NCI-H1092 (cell line): ENCODE results near the gene BIRC7.

Experiments used
- DNase-seq: peaks from one replicate; lab custom pipeline; 2025; lab: John Stamatoyannopoulos, UW

BIRC7 gene

GRCh38 chr20:63265891-63266515 lies 30.3 kb downstream of the BIRC7 start:
- DNase-seq, result no peak

GRCh38 chr20:63267691-63268090 lies 32.0 kb downstream of the BIRC7 start:
- DNase-seq, result no peak

- DNase-seq, result no peak
Observed at GRCh38 chr20:63268256-63268655, 32.6 kb downstream of the BIRC7 start.

- no peak for DNase-seq
Observed at GRCh38 chr20:63268671-63269439, 33.1 kb downstream of the BIRC7 start.

- no peak for DNase-seq
Observed at GRCh38 chr20:63269724-63270123, 34.0 kb downstream of the BIRC7 start.

DNA sequence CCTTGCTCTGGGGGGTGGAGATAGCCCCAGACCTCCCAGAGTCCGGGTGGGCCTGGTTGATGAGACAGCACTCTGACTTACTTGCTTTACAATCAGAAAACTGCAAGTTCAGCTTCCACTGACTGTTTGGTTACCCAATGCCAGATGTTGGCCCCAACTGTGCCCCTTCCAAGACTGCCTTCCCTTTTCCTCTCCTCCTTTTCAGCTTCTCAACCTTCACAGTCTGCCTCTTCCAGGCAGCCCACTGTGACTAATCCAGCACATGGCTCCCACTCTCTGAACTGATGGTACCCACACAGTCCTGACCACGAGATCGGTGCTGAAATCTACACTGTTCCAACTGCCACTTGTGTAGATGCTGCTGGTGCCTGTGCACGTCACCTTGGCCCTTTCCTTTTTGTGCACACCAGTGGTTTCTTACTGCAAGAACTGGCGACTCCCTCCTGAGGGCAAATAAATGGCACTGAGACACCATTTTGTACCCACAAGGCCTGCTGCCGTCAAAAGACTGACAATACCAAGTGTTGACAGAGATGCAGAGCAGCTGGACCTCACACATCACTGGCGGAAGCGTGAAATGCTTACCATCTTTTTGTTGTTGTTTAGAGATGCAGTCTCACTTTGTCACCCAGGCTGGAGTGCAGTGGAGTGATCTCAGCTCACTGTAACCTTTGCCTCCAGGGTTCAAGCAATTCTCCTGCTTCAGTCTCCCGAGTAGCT lies 35.1 kb downstream of the BIRC7 start:
- no peak for DNase-seq

GRCh38 chr20:63272105-63273058 lies 36.7 kb downstream of the BIRC7 start, which contains the start of gene ARFGAP1:
Gene ARFGAP1 (plus strand): TSS chr20:63272813. CDS start chr20:63275581, 2,768 bp downstream.
- DNase-seq, result peak; percentile 85

DNA sequence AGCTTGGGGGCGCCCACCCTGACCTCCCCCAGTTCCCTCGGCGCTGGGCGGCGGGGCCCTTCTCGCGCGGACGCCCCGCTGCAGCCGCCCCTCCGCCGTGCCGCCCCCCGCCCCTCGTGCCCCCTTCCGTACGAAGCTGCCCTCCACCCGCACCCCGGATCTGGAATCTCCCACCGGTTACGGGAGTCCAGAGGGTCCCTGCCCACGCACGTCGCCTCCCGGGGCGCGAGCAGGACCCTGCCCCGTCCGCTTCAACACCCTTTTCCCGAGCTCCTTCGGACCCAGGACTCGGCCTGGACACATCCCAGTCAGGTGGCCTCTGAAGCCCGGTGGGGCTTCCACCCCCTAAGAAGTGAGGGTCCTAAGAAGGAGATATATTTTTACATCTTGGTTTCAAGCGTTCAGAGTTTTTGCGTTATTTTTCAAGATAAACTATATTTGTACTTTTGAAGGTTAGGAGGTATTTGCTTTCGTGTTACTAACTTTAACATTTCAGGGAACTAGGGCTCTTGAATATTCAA lies 37.4 kb downstream of the BIRC7 start:
- DNase-seq, result no peak

GRCh38 chr20:63273635-63274380 lies 38.1 kb downstream of the BIRC7 start:
- DNase-seq, result no peak

GRCh38 chr20:63274381-63275228 lies 38.9 kb downstream of the BIRC7 start:
- DNase-seq, result no peak

- DNase-seq, result no peak
Observed at GRCh38 chr20:63275825-63276224, 40.1 kb downstream of the BIRC7 start.

DNA sequence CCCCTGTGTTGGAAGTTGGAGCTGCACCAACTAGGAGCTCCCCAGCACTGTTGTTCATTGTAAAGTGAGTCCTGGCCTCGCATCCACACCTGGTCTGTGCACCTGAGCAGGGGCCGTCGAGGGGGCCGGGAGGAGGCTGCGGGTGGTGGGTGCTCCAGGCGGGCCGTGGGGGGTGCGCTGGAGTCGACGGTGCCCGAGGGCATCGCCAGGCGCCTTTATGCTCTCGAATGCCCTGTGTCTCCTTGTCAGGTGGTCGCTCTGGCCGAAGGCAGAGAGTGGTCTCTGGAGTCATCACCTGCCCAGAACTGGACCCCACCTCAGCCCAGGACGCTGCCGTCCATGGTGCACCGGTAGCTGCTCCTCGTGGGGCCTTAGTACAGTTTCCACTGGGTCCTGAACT lies 41.3 kb downstream of the BIRC7 start:
- no peak for DNase-seq

GRCh38 chr20:63277466-63278272 lies 42.0 kb downstream of the BIRC7 start:
- DNase-seq, result no peak

- DNase-seq, result no peak
Observed at GRCh38 chr20:63278661-63279060, 43.0 kb downstream of the BIRC7 start.

DNA sequence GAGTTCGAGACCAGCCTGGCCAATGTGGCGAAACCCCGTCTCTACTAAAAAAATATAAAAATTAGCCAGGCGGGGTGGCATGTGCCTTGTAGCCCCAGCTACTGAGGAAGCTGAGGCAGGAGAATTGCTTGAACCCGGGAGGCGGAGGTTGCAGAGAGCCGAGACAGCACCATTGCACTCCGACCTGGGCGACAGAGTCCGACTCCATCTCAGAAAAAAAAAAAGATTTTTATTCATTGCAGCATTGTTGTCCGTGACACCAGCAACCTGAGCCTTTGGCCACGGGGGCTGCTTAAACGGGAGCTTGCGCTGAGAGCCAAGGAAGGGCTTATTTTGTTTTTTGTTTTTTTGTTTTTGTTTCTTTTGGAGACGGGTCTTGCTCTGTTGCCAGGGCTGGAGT lies 44.2 kb downstream of the BIRC7 start:
- no peak for DNase-seq

DNA sequence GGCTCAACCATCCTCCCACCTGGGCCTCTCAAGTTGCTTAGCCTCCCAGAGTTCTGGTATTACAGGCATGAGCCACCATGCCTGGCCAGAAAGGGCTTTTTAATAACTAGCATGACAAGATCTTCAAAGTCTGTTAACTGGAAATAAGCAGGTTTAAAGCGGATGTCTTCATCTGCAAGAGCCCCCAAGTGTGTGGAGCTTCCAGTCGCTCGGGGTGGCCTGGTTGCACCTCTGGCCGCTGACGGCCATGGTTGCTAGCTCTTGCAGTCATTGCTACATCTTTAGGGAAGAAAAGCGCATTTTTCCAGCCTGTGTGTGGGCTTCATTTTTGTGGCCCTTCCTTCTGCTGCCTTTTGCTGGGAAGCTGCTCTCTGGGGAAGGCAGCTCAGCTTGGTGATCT lies 44.7 kb downstream of the BIRC7 start:
- no peak for DNase-seq

DNA sequence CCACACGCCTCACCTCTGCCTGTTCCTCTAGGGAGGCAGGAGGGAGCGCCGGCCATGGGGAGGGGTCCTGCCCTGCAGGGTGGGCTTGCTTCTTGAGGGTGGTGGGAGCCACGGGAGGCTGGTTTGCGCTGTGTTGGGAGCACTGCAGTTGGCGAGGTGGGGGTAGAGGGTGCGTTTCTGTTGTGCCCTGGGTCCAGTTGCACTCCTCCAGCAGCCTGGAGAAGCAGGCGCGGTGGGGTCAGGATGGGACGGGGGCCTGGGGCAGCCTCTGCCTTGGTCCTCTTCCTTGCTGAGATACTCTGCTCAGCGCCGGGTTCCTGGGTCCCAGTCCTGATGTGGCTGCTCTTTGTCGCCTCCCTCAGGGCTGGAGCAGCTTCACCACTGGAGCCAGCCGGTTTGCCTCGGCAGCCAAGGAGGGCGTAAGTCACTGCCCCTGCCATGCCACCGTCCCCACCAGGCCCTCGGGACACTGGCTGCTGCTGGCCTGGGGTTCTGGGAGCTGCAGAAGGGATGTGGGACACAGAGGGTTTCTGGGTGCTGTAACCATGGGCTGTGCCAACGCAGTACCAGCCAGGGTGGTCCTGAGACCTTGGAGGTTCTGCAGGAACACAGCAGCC lies 45.3 kb downstream of the BIRC7 start:
- DNase-seq, result no peak
